H1 (cell line): ENCODE data around the gene KCNH5. TPM values are rescaled to one million over a fixed set of nuclear protein-coding genes. Genes with fewer than 3 reads are reported as not detected.

Experiments
- CTCF ChIA-PET: fragments of 300-600 bp; sonication (Branson Sonifier 250); formaldehyde crosslinking; loops from one replicate; lab custom pipeline; 2021; ENCODE audit not compliant: partially characterized antibody; lab: Charles Lee
- POLR2A ChIA-PET: fragments of 300-600 bp; sonication (Branson Sonifier 250); formaldehyde crosslinking; loops from one replicate; lab custom pipeline; 2021; ENCODE audit warnings: inconsistent platforms; ENCODE audit not compliant: partially characterized antibody; lab: Charles Lee
- DNase-seq, 2 experiments: peaks; one replicate each; pipeline versions ENCODE4 v3.0.0 to v3.0.0-alpha.2; 2010 to 2022; ENCODE audit warnings: low spot score in 2 of 2, low read depth in 1 of 2, mixed read lengths in 1 of 2
- FAIRE-seq: peaks from 2 replicates; lab custom pipeline; 2011; peaks lifted over from hg19 to GRCh38; lab: Jason Lieb, UNC
- H2AFZ ChIP-seq: 2 replicates; pipeline ENCODE4 v1.8.1; 2012; ENCODE audit warnings: low read length, inconsistent platforms
- H2AK5ac ChIP-seq: 2 replicates; pipeline ENCODE4 v1.6.1; 2013; ENCODE audit warnings: low read depth, low read length
- H2BK120ac ChIP-seq: replicated peaks from 2 replicates; pipeline ENCODE3; 2013; ENCODE audit warnings: low read depth, low read length, inconsistent platforms
- H2BK12ac ChIP-seq: 2 replicates; pipeline ENCODE4 v1.6.1; 2013; ENCODE audit warnings: low read depth, low read length
- H2BK15ac ChIP-seq: 2 replicates; pipeline ENCODE4 v1.6.1; 2013; ENCODE audit warnings: low read length
- H2BK20ac ChIP-seq: 2 replicates; pipeline ENCODE4 v1.6.1; 2013; ENCODE audit warnings: low read length
- H2BK5ac ChIP-seq: 2 replicates; pipeline ENCODE4 v1.6.1; 2013; ENCODE audit warnings: low read depth, low read length
- H3K14ac ChIP-seq: 2 replicates; pipeline ENCODE4 v1.6.1; 2013; ENCODE audit warnings: inconsistent platforms; ENCODE audit not compliant: insufficient read length
- H3K18ac ChIP-seq: 2 replicates; pipeline ENCODE4 v1.6.1; 2013; ENCODE audit warnings: low read length; ENCODE audit errors: extremely low read depth
- H3K23ac ChIP-seq: 2 replicates; pipeline ENCODE4 v1.6.1; 2013; ENCODE audit warnings: inconsistent platforms; ENCODE audit not compliant: insufficient read length
- H3K23me2 ChIP-seq: 2 replicates; pipeline ENCODE4 v1.6.1; 2013; ENCODE audit warnings: low read depth, low read length
- H3K27ac ChIP-seq: 2 replicates; pipeline ENCODE4 v1.6.1; 2011; ENCODE audit warnings: low read depth, low read length, inconsistent platforms
- H3K27me3 ChIP-seq, 4 experiments: replicated peaks in 1 of 4; 1 replicate in 1 of 4; 2 replicates in 3 of 4; pipeline versions ENCODE4 v1.6.1 to v1.8.1; 2011 to 2013; ENCODE audit warnings: low read length in 3 of 4, mild to moderate bottlenecking in 3 of 4, inconsistent platforms in 2 of 4, mixed read lengths in 2 of 4, moderate library complexity in 1 of 4; ENCODE audit not compliant: control insufficient read depth in 3 of 4, insufficient read depth in 3 of 4; ENCODE audit errors: extremely low read depth in 1 of 4
- H3K36me3 ChIP-seq, 4 experiments: 2 replicates each; pipeline versions ENCODE4 v1.6.1 to v1.8.1; 2011 to 2013; ENCODE audit warnings: mild to moderate bottlenecking in 4 of 4, low read length in 3 of 4, moderate library complexity in 2 of 4, control low read depth in 1 of 4, inconsistent platforms in 1 of 4; ENCODE audit not compliant: insufficient read depth in 4 of 4, control insufficient read depth in 2 of 4
- H3K4ac ChIP-seq: replicated peaks from 2 replicates; pipeline ENCODE3; 2013; ENCODE audit warnings: low read length, low read depth, mixed read lengths, inconsistent platforms; ENCODE audit not compliant: insufficient read length
- H3K4me1 ChIP-seq, 4 experiments: replicated peaks in 1 of 4; 1 replicate in 1 of 4; 2 replicates in 3 of 4; pipeline versions ENCODE4 v1.6.1 to v1.8.1; 2011 to 2013; ENCODE audit warnings: low read length in 3 of 4, inconsistent platforms in 2 of 4, mixed read lengths in 1 of 4; ENCODE audit not compliant: insufficient read depth in 4 of 4, control insufficient read depth in 3 of 4
- H3K4me2 ChIP-seq, 2 experiments: 2 replicates each; pipeline versions ENCODE4 v1.6.1 to v1.8.1; 2011 to 2013; ENCODE audit warnings: low read depth in 2 of 2, low read length in 2 of 2, control low read depth in 1 of 2, inconsistent platforms in 1 of 2, mild to moderate bottlenecking in 1 of 2; ENCODE audit not compliant: insufficient read depth in 1 of 2
- H3K4me3 ChIP-seq, 4 experiments: fragments of 200-600, 300-600 bp in 1 of 4; sonication (generic), shearing (Covaris generic), sonication (Bioruptor Twin) in 1 of 4; 2 replicates each; pipeline versions ENCODE4 v1.5.1 to v1.8.1; 2011 to 2016; ENCODE audit warnings: low read length in 4 of 4, low read depth in 3 of 4, control low read depth in 2 of 4, inconsistent platforms in 2 of 4, mild to moderate bottlenecking in 2 of 4, mixed read lengths in 1 of 4, moderate library complexity in 1 of 4; ENCODE audit not compliant: insufficient read depth in 2 of 4; ENCODE audit errors: extremely low read depth in 1 of 4
- H3K56ac ChIP-seq: replicated peaks from 2 replicates; pipeline ENCODE3; 2013; ENCODE audit warnings: low read depth, mild to moderate bottlenecking, mixed read lengths, low read length, inconsistent platforms; ENCODE audit not compliant: insufficient read length
- H3K79me1 ChIP-seq: 2 replicates; pipeline ENCODE4 v1.6.1; 2013; ENCODE audit warnings: low read depth, low read length, control low read depth
- H3K79me2 ChIP-seq, 2 experiments: 2 replicates each; pipeline versions ENCODE4 v1.6.1 to v1.8.1; 2012 to 2013; ENCODE audit warnings: low read length in 2 of 2, mild to moderate bottlenecking in 2 of 2, inconsistent platforms in 1 of 2; ENCODE audit not compliant: insufficient read depth in 2 of 2, control insufficient read depth in 1 of 2
- H3K9ac ChIP-seq, 4 experiments: replicated peaks in 1 of 4; 1 replicate in 1 of 4; 2 replicates in 3 of 4; pipeline versions ENCODE4 v1.6.1 to v1.8.1; 2011 to 2013; ENCODE audit warnings: low read depth in 3 of 4, low read length in 3 of 4, control low read depth in 2 of 4, mild to moderate bottlenecking in 2 of 4, moderate library complexity in 2 of 4, inconsistent platforms in 1 of 4; ENCODE audit errors: extremely low read depth in 1 of 4
- H3K9me3 ChIP-seq, 2 experiments: 2 replicates each; pipeline versions ENCODE4 v1.6.1 to v1.8.1; 2012 to 2013; ENCODE audit warnings: mild to moderate bottlenecking in 2 of 2, moderate library complexity in 2 of 2, control low read depth in 1 of 2, inconsistent platforms in 1 of 2, low read depth in 1 of 2, low read length in 1 of 2, mixed read lengths in 1 of 2; ENCODE audit not compliant: insufficient read depth in 2 of 2
- H4K20me1 ChIP-seq, 2 experiments: replicated peaks in 1 of 2; 2 replicates each; pipeline versions ENCODE3 to v1.8.1; 2011 to 2013; ENCODE audit warnings: inconsistent platforms in 2 of 2, low read length in 2 of 2, mild to moderate bottlenecking in 1 of 2; ENCODE audit not compliant: insufficient read depth in 2 of 2, control insufficient read depth in 1 of 2
- H4K5ac ChIP-seq: 2 replicates; pipeline ENCODE4 v1.6.1; 2013; ENCODE audit warnings: low read length, low read depth, mixed read lengths, inconsistent platforms; ENCODE audit not compliant: insufficient read length
- H4K8ac ChIP-seq: 2 replicates; pipeline ENCODE4 v1.8.0; 2013; ENCODE audit warnings: mild to moderate bottlenecking, moderate library complexity, low read length, inconsistent platforms; ENCODE audit not compliant: insufficient read depth; ENCODE audit errors: extremely low read depth
- H4K91ac ChIP-seq: replicated peaks from 2 replicates; pipeline ENCODE3; 2013; ENCODE audit warnings: low read length, mixed read lengths, inconsistent platforms; ENCODE audit not compliant: insufficient read length
- BCL11A ChIP-seq, 2 experiments: IDR thresholded peaks; one replicate each; pipeline ENCODE4 v1.6.1; 2011; ENCODE audit warnings: low read depth in 2 of 2, low read length in 2 of 2, mild to moderate bottlenecking in 2 of 2
- BRCA1 ChIP-seq: IDR thresholded peaks from 2 replicates; pipeline ENCODE4 v1.6.1; 2012; ENCODE audit warnings: low read depth, low read length, improper control_type of control experiment
- HDAC6 ChIP-seq: IDR thresholded peaks from one replicate; pipeline ENCODE4 v1.7.1; 2012; ENCODE audit warnings: low read depth, mild to moderate bottlenecking, inconsistent platforms, low read length, moderate library complexity
- KDM1A ChIP-seq: fragments of 200-600, 300-600 bp; sonication (generic); IDR thresholded peaks from 2 replicates; pipeline ENCODE4 v1.7.1; 2016; ENCODE audit warnings: mild to moderate bottlenecking, low read length, borderline replicate concordance
- POU5F1 ChIP-seq: IDR thresholded peaks from 2 replicates; pipeline ENCODE4 v1.6.1; 2011; ENCODE audit warnings: low read depth, mild to moderate bottlenecking, low read length, moderate library complexity
- SIN3A ChIP-seq, 2 experiments: IDR thresholded peaks in 1 of 2; conservative IDR thresholded peaks in 1 of 2; 2 replicates each; pipeline ENCODE4 v1.6.1; 2011 to 2012; ENCODE audit warnings: low read length in 2 of 2, improper control_type of control experiment in 1 of 2, low read depth in 1 of 2, mild to moderate bottlenecking in 1 of 2
- SIX5 ChIP-seq: IDR thresholded peaks from 2 replicates; pipeline ENCODE4 v1.6.1; 2011; ENCODE audit warnings: mild to moderate bottlenecking, low read depth, low read length
- SRF ChIP-seq: IDR thresholded peaks from 2 replicates; pipeline ENCODE4 v1.6.1; 2011; ENCODE audit warnings: mild to moderate bottlenecking, low read depth, low read length, moderate library complexity
- SUZ12 ChIP-seq: fragments of 200-600 bp; sonication (generic); IDR thresholded peaks from 2 replicates; pipeline ENCODE4 v1.6.1; 2012; ENCODE audit warnings: mild to moderate bottlenecking, inconsistent platforms, low read length, moderate library complexity, mixed read lengths
- TCF12 ChIP-seq: IDR thresholded peaks from 2 replicates; pipeline ENCODE4 v1.6.1; 2011; ENCODE audit warnings: low read depth, mild to moderate bottlenecking, low read length
- WGBS, 2 experiments: shearing (Covaris generic) in 1 of 2; methylation state at CpG; one replicate each; pipeline versions ENCODE4 v1.1.6 to v1.1.7; 2013 to 2015; ENCODE audit warnings: low lambda C conversion rate in 2 of 2, mixed read lengths in 2 of 2, inconsistent platforms in 1 of 2, low coverage in 1 of 2, missing lambda C conversion rate in 1 of 2; ENCODE audit not compliant: insufficient replicate concordance in 2 of 2, insufficient coverage in 1 of 2, insufficient read length in 1 of 2; ENCODE audit errors: extremely low coverage in 1 of 2, missing lambda C conversion rate in 1 of 2; 5-methylcytosine and 5-hydroxymethylcytosine counted together
- polyA plus RNA-seq, 7 experiments: library from polyadenylated mRNA; depleted of rRNA in 3 of 7; stranded (reverse) in 5 of 7; unstranded in 2 of 7; fragments of >200 nt in 5 of 7; fragments of 200-250 nt in 2 of 7; gene quantifications; 1 replicate in 5 of 7; 2 replicates in 1 of 7; 4 replicates in 1 of 7; pipeline versions ENCODE4 v1.2.1 to v1.2.3, GENCODE V29; 2011 to 2013; ENCODE audit warnings: missing spikeins in 2 of 7, mixed read lengths in 2 of 7
- total RNA-seq: library from RNA; stranded (reverse); fragmentation: NEBNext Ultra II Directional; extraction: Animal tissue kit (Norgen Biotek cat#: 25700); gene quantifications from 2 replicates; pipeline ENCODE4 v1.2.1, GENCODE V29; 2021

Gene KCNH5
- total and polyA plus RNA-seq, 2 of the 8 experiments (the other 6 are each of a cell fraction or from before 2014, with no cell fraction given): 0.24 to 0.50 TPM

GRCh38 chr14:62663456-62663821 lies 381.8 kb downstream of the KCNH5 start:
- Histone ChIP-seq H2BK15ac (no peak overlapping the region), H3K23me2 (no peaks in the 10 kb centered on the region), H3K4me2 (0 out of 4 replicates have a peak overlapping the region, but pooled peaks have one; percentile 38 to 41), H3K9me3 (no peaks in the 10 kb centered on the region; a peak in 1 of 4 replicates), H3K79me2 (no peaks in the 10 kb centered on the region), H3K4ac (no peak overlapping the region), H2AK5ac (no peak overlapping the region), H4K91ac (no peak overlapping the region), H3K27me3 (no peaks in the 10 kb centered on the region; a peak in 1 of 7 replicates), H3K4me1 (peaks cover 0 to 11% (median 6%) of the 10 kb centered on the region in 4 experiments; a peak in 5 of 7 replicates), H3K18ac (no peak overlapping the region), H2BK120ac (no peak overlapping the region), H2BK12ac (no peak overlapping the region), H2BK5ac (no peak overlapping the region), H3K56ac (no peak overlapping the region), H2AFZ (no peak overlapping the region), H3K27ac (no peak overlapping the region), H3K4me3 (peak overlapping the region in 1 of 4 experiments; percentile 15; a peak in 1 of 8 replicates), H3K9ac (no peak overlapping the region), H4K5ac (no peak overlapping the region), H2BK20ac (no peak overlapping the region), H4K20me1 (no peaks in the 10 kb centered on the region), H4K8ac (no peak overlapping the region), H3K36me3 (no peaks in the 10 kb centered on the region), H3K23ac (no peak overlapping the region), H3K14ac (no peak overlapping the region), H3K79me1 (no peaks in the 10 kb centered on the region)
- CTCF ChIA-PET: interaction anchor here (0.5 to 1.1 kb wide), 2 partner anchors 17 to 313 kb away, joined by 3 to 4 read pairs; no protein-coding TSS in a partner anchor
- no peak for DNase-seq
- POLR2A ChIA-PET: no interaction called here
- no peak for FAIRE-seq
- TF ChIP-seq HDAC6 (no peak), SIN3A (conservative IDR thresholded peaks at IDR 0.05 in 1 of 2, IDR thresholded peaks at IDR 0.05 in 1 of 2; ENCODE audit: low read depth in 1 of 2, low read length in 2 of 2) (no peak), POU5F1 (no peak), KDM1A (no peak), TCF12 (no peak), SIX5 (no peak), BCL11A (IDR thresholded peaks at IDR 0.05; ENCODE audit: low read depth in 2 of 2, low read length in 2 of 2) (no peak), BRCA1 (no peak), SRF (no peak), SUZ12 (no peak)
- 89% methylated on average over 4 of the region's 4 CpGs; no CpG with 5 or more reads in 1 of the 2 experiments for WGBS, 2 experiments
